OCI-LY7 (cell line): ENCODE measurements around the gene UCK2. TPM values are rescaled to one million over a fixed set of nuclear protein-coding genes. Genes with fewer than 3 reads are reported as not detected.

Experiments used
- BruUV-seq: library from RNA; stranded (reverse); fragments of 400-500 nt; replicated peaks from 2 replicates; lab custom pipeline; 2021; lab: Mats Ljungman, UMichigan
- CTCF ChIA-PET: fragments of 300-600 bp; sonication (Branson Sonifier 250); formaldehyde crosslinking; loops from one replicate; lab custom pipeline; 2022; ENCODE audit warnings: antibody characterized with exemption; ENCODE audit not compliant: unreplicated experiment; lab: Charles Lee
- POLR2A ChIA-PET: fragments of 300-600 bp; sonication (Branson Sonifier 250); formaldehyde crosslinking; loops from one replicate; lab custom pipeline; 2022; ENCODE audit warnings: antibody characterized with exemption; lab: Charles Lee
- DNase-seq: peaks from one replicate; pipeline ENCODE4 v3.0.0-alpha.2; 2015; ENCODE audit warnings: low spot score
- H2AFZ ChIP-seq: fragments of 200-600 bp; sonication (generic), shearing (Covaris generic); 2 replicates; pipeline ENCODE4 v1.6.1; 2014; ENCODE audit warnings: mild to moderate bottlenecking, antibody characterized with exemption, low read length, moderate library complexity
- H3K27ac ChIP-seq: fragments of 200-600 bp; sonication (generic); 2 replicates; pipeline ENCODE4 v1.5.1; 2014; ENCODE audit warnings: mixed run types, low read depth, mild to moderate bottlenecking, moderate library complexity, low read length, inconsistent platforms; ENCODE audit not compliant: poor library complexity, severe bottlenecking
- H3K36me3 ChIP-seq: fragments of 200-600 bp; sonication (generic); 2 replicates; pipeline ENCODE4 v1.6.1; 2014; ENCODE audit warnings: mild to moderate bottlenecking, antibody characterized with exemption, low read length, moderate library complexity, mixed read lengths; ENCODE audit not compliant: insufficient read depth
- H3K4me1 ChIP-seq: fragments of 200-600 bp; sonication (generic); 2 replicates; pipeline ENCODE4 v1.5.1; 2014; ENCODE audit warnings: mild to moderate bottlenecking, low read length; ENCODE audit not compliant: insufficient read depth, poor library complexity, severe bottlenecking
- H3K4me2 ChIP-seq: fragments of 200-600 bp; sonication (generic); 2 replicates; pipeline ENCODE4 v1.6.1; 2014; ENCODE audit warnings: mild to moderate bottlenecking, low read length
- H3K4me3 ChIP-seq: fragments of 200-600 bp; sonication (generic); 2 replicates; pipeline ENCODE4 v1.5.1; 2014; ENCODE audit warnings: mild to moderate bottlenecking, low read depth, low read length; ENCODE audit not compliant: poor library complexity, severe bottlenecking
- H3K79me2 ChIP-seq: fragments of 200-600 bp; sonication (generic); 2 replicates; pipeline ENCODE4 v1.6.1; 2016; ENCODE audit warnings: low read depth, mild to moderate bottlenecking, low read length, moderate library complexity, mixed read lengths; ENCODE audit not compliant: insufficient read depth
- H3K9me2 ChIP-seq: fragments of 200-600 bp; sonication (generic); 2 replicates; pipeline ENCODE4 v1.6.1; 2016; ENCODE audit warnings: mild to moderate bottlenecking, low read length, mixed read lengths; ENCODE audit not compliant: insufficient read depth
- H3K9me3 ChIP-seq: fragments of 200-600 bp; sonication (generic); 2 replicates; pipeline ENCODE4 v1.6.1; 2014; ENCODE audit warnings: mild to moderate bottlenecking, mixed run types, low read length, mixed read lengths
- H4K20me1 ChIP-seq: fragments of 200-600 bp; sonication (generic); 2 replicates; pipeline ENCODE4 v1.6.1; 2014; ENCODE audit warnings: mild to moderate bottlenecking, antibody characterized with exemption, low read length, moderate library complexity, mixed read lengths; ENCODE audit not compliant: insufficient read depth
- CTCF ChIP-seq: fragments of 200-600 bp; sonication (generic); conservative IDR thresholded peaks from 2 replicates; pipeline ENCODE4 v1.5.1; 2014; ENCODE audit warnings: mild to moderate bottlenecking, antibody characterized with exemption, low read length, moderate library complexity, mixed read lengths
- EZH2phosphoT487 ChIP-seq: fragments of 200-600 bp; sonication (generic); IDR thresholded peaks from 2 replicates; pipeline ENCODE4 v1.6.1; 2018; ENCODE audit warnings: low read depth, borderline replicate concordance, mild to moderate bottlenecking, mixed run types, antibody characterized with exemption, low read length, moderate library complexity, mixed read lengths
- intact Hi-C: fragments of 100-400 bp; cut with micrococcal nuclease; formaldehyde crosslinking; loops from one replicate; pipeline ENCODE4 v1.10.0; 2022; ENCODE audit not compliant: unreplicated experiment
- total RNA-seq, 2 experiments: library from RNA; depleted of rRNA in 1 of 2; stranded (reverse); fragments of >200 nt in 1 of 2; shearing (Covaris generic) in 1 of 2; gene quantifications; 2 replicates each; pipeline ENCODE4 v1.2.3, GENCODE V29; 2014 to 2022

UCK2 gene
- total RNA-seq, 2 experiments from 2014 or later, result 66.0 to 75.8 TPM

- Histone ChIP-seq H3K4me3 (no peak overlapping the region), H3K4me2 (no peak overlapping the region), H3K79me2 (no peaks in the 10 kb centered on the region), H3K27ac (no peak overlapping the region), H4K20me1 (no peaks in the 10 kb centered on the region), H3K9me3 (no peaks in the 10 kb centered on the region), H3K9me2 (no peaks in the 10 kb centered on the region), H2AFZ (no peak overlapping the region), H3K4me1 (no peaks in the 10 kb centered on the region), H3K36me3 (no peaks in the 10 kb centered on the region)
- intact Hi-C loops, result no loop called here
- no peak for DNase-seq
- TF ChIP-seq CTCF, result no peak
- TF ChIP-seq EZH2phosphoT487, result no peak
- POLR2A ChIA-PET, result interaction anchor here (0.8 kb wide), 1 partner anchor 8 kb away, joined by 4 read pairs; no protein-coding TSS in a partner anchor
- no TSS peak for BruUV-seq
- CTCF ChIA-PET, result interaction anchor here (0.5 kb wide), 1 partner anchor 523 kb away, joined by 3 read pairs; no protein-coding TSS in a partner anchor
Observed at GRCh38 chr1:165942927-165943597, 115.6 kb downstream of the UCK2 start.

- no peak for TF ChIP-seq EZH2phosphoT487
- no TSS peak for BruUV-seq
- DNase-seq, result no peak
- Histone ChIP-seq H2AFZ (no peak overlapping the region), H3K79me2 (no peaks in the 10 kb centered on the region), H3K4me2 (no peak overlapping the region), H4K20me1 (no peaks in the 10 kb centered on the region), H3K4me1 (no peaks in the 10 kb centered on the region), H3K9me2 (no peaks in the 10 kb centered on the region), H3K36me3 (no peaks in the 10 kb centered on the region), H3K9me3 (no peaks in the 10 kb centered on the region), H3K27ac (no peak overlapping the region), H3K4me3 (no peak overlapping the region)
- intact Hi-C loops, result no loop called here
- ChIA-PET POLR2A (no interaction called here), CTCF (no interaction called here)
Observed at GRCh38 chr1:165945911-165946310, 118.5 kb downstream of the UCK2 start.

GRCh38 chr1:165947797-165948455 is 120.5 kb downstream of the UCK2 start:
- H4K20me1 ChIP-seq, result no peaks in the 10 kb centered on the region
- no peak overlapping the region for H2AFZ ChIP-seq
- POLR2A ChIA-PET, result no interaction called here
- CTCF ChIA-PET, result no interaction called here
- BruUV-seq, result no TSS peak
- intact Hi-C loops, result no loop called here
- TF ChIP-seq EZH2phosphoT487 (no peak), CTCF (no peak)
- H3K79me2 ChIP-seq, result no peaks in the 10 kb centered on the region
- H3K27ac ChIP-seq, result no peak overlapping the region
- no peak overlapping the region for H3K4me3 ChIP-seq
- H3K9me3 ChIP-seq, result no peaks in the 10 kb centered on the region
- H3K36me3 ChIP-seq, result no peaks in the 10 kb centered on the region
- H3K9me2 ChIP-seq, result no peaks in the 10 kb centered on the region
- H3K4me1 ChIP-seq, result no peaks in the 10 kb centered on the region
- H3K4me2 ChIP-seq, result no peak overlapping the region
- DNase-seq, result no peak
